ENCODE measurements around the gene PHACTR2.
A peak's percentile ranks its signal among the peaks of the same experiment; 100 is the strongest.
"Not testable (repeated sequence)": the region's sequence is repeated elsewhere in the genome, so short reads cannot be mapped to it uniquely, and the experiment has no call there.

Gene PHACTR2

DNA sequence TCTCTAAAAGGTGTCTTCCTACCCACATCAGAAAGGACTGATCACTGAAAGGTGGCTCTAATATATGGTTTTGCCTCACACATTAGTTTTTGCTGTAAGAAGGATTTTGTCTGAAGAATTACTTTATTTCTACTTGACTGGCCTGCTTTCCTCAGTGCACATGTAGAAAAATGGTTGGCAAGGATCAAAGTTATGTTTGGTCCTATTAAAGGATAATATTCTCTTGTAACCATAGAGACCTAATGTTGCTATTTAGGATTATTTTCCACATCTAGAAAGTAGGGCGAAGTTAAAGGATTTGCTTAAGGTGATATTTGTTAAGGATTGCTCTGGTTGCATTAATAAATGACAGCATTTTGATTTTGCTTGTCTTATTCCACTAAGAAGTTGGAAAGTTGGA is 40.7 kb downstream of the PHACTR2 start:
- DNase-seq (ENCODE audit: low read depth in 1 of 2, low spot score in 1 of 2): no peak
- in situ Hi-C loops (cut with HindIII; ENCODE audit: low pct_unique_long_range_greater_than_20kb, low sequenced_read_pairs): no loop called here
- no peak for TF ChIP-seq JUND (IDR thresholded peaks at IDR 0.05; ENCODE audit: low read depth)

DNA sequence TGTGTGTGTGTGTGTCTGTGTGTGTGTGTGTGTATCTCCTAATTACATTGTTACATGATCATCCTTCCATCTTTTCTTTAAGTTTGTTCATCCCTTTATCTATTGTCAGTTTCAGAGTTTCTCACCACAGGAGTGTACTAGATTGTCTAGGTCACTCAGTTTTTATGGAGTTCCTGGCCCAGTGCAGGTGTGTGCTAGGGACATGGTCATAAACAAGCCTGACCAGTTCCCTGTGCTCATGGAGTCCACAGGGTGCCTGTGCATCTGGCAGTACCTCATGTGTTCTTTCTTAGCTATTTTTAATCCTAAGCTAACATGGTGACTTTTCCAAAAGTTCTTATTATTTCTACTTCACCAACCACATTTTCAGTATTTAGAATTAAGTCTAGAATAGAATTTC is 43.9 kb downstream of the PHACTR2 start:
- TF ChIP-seq JUND (IDR thresholded peaks at IDR 0.05; ENCODE audit: low read depth): no peak
- in situ Hi-C loops (cut with HindIII; ENCODE audit: low pct_unique_long_range_greater_than_20kb, low sequenced_read_pairs): no loop called here

DNA sequence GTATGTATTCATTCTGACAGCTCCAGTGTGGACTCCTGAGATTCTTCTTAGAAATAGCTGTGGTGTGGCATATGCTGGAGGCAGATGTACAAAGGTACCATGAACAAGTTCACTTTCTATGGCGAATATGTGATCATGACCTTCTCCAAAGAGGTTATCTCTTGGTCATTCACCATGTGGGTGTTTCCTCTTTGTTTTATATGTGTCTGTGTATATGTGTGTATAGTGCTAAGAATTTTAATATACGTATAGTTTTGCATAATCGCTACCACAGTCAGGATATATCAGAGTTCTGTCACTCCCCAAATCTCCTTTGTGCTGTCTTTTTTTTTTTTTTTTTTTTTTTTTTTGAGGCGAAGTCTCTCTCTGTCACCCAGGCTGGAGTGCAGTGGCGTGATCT is 47.1 kb downstream of the PHACTR2 start:
- DNase-seq (ENCODE audit: low read depth in 1 of 2, low spot score in 1 of 2): no peak
- in situ Hi-C loops (cut with HindIII; ENCODE audit: low pct_unique_long_range_greater_than_20kb, low sequenced_read_pairs): no loop called here
- no peak for TF ChIP-seq JUND (IDR thresholded peaks at IDR 0.05; ENCODE audit: low read depth)

More for the DNA sequence above, 43.9 kb downstream of the PHACTR2 start:
- peak in 1 of 2 experiments; percentile 45 for DNase-seq (ENCODE audit: low read depth in 1 of 2, low spot score in 1 of 2)

- DNase-seq (ENCODE audit: low read depth in 1 of 2, low spot score in 1 of 2): no peak
- TF ChIP-seq JUND (IDR thresholded peaks at IDR 0.05; ENCODE audit: low read depth): no peak
- in situ Hi-C loops (cut with HindIII; ENCODE audit: low pct_unique_long_range_greater_than_20kb, low sequenced_read_pairs): no loop called here
These were observed 48.4 kb downstream of the PHACTR2 start for GRCh38 chr6:143726015-143726647.

GRCh38 chr6:143727035-143727434 is 49.3 kb downstream of the PHACTR2 start:
- DNase-seq (ENCODE audit: low read depth in 1 of 2, low spot score in 1 of 2): no peak
- in situ Hi-C loops (cut with HindIII; ENCODE audit: low pct_unique_long_range_greater_than_20kb, low sequenced_read_pairs): no loop called here
- TF ChIP-seq JUND (IDR thresholded peaks at IDR 0.05; ENCODE audit: low read depth): no peak

GRCh38 chr6:143731789-143732188 is 54.0 kb downstream of the PHACTR2 start:
- TF ChIP-seq JUND (IDR thresholded peaks at IDR 0.05; ENCODE audit: low read depth): no peak
- no peak for DNase-seq (ENCODE audit: low read depth in 1 of 2, low spot score in 1 of 2)
- in situ Hi-C loops (cut with HindIII; ENCODE audit: low pct_unique_long_range_greater_than_20kb, low sequenced_read_pairs): no loop called here

DNA sequence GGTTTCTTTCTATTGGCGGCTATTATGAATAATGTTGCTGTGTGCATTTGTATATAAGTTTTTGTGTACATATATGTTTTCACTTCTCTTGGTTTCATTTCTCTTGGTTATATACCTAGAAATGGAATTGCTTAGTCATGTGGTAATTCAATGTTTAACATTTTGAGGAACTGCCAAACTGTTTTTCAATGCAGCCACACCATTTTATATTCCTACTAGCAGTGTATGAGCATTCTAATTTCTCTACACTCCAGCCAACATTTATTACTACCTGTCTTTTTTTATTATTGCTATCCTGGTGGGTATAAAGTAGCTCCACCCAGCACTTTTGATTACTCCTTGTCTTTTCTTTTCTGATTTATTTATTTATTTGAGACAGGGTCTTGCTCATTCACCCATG is 54.8 kb downstream of the PHACTR2 start:
- in situ Hi-C loops (cut with HindIII; ENCODE audit: low pct_unique_long_range_greater_than_20kb, low sequenced_read_pairs): no loop called here
- no peak for TF ChIP-seq JUND (IDR thresholded peaks at IDR 0.05; ENCODE audit: low read depth)
- no peak for DNase-seq (ENCODE audit: low read depth in 1 of 2, low spot score in 1 of 2)

DNA sequence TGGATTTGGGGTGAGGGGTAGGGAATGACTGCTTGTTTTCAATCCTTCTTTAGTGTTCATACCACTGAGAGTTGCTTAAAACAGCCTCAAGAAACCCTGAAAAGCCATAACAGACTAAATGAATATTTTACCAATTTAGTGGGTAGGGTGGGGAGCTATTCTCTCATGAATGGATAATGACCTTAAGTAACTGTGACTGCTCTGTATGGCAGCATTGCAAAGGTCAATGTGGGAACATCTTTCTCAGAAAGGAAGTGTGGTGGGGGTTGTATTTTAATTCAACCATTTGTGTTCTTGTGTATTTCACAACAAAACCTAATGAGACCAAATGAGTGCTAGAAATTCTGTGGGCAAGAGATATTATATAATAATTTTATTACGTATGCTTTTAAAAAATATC is 55.7 kb downstream of the PHACTR2 start:
- no peak for DNase-seq (ENCODE audit: low read depth in 1 of 2, low spot score in 1 of 2)
- in situ Hi-C loops (cut with HindIII; ENCODE audit: low pct_unique_long_range_greater_than_20kb, low sequenced_read_pairs): no loop called here
- TF ChIP-seq JUND (IDR thresholded peaks at IDR 0.05; ENCODE audit: low read depth): no peak

DNA sequence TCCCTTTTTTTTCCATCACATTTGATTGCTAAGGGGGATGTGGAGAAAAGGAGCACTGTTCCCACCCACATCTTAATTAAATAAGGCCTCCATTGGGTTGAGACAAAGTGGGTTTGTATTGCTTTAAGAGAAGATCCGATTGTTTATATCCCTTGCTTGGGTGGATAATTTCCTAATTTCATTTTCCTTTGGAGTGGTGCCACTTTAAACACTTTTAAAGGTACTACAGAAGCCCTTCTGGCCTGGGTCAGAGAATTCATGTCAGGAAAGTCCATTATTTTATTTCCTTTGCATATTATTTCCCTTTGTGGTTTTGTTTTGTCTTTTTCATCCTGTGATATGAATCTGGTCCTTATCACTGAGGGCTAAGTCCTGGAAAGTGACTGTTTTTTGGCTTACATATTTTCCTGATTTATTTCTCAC is 56.9 kb downstream of the PHACTR2 start:
- in situ Hi-C loops (cut with HindIII; ENCODE audit: low pct_unique_long_range_greater_than_20kb, low sequenced_read_pairs): no loop called here

DNA sequence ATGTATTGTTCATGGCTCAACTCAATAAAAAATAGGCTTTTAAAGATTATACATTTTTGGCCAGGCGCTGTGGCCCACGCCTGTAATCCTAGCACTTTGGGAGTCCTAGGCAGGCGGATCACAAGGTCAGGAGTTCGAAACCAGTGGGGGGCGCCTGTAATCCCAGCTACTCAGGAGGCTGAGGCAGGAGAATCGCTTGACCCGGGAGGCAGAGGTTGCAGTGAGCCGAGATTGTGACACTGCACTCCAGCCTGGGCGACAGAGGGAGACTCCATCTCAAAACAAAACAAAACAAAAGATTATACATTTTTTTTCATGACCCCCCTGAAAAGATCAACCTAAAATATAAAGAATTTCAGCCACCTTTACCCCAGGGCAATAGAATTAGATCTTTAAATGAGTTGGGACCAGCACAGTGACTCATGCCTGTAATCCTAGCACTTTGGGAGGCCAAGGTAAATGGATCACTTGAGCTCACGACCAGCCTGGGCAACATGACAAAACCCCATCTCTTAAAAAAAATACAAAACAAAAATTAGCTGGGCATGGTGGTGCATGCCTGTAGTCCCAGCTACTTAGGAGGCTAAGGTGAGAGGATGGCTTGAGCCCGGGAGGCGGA is 60.4 kb downstream of the PHACTR2 start:
- in situ Hi-C loops (cut with HindIII; ENCODE audit: low pct_unique_long_range_greater_than_20kb, low sequenced_read_pairs); DNase-seq (ENCODE audit: low read depth in 1 of 2, low spot score in 1 of 2): not testable (repeated sequence)

More for the DNA sequence above, 56.9 kb downstream of the PHACTR2 start:
- TF ChIP-seq JUND (IDR thresholded peaks at IDR 0.05; ENCODE audit: low read depth): no peak
- no peak for DNase-seq (ENCODE audit: low read depth in 1 of 2, low spot score in 1 of 2)

DNA sequence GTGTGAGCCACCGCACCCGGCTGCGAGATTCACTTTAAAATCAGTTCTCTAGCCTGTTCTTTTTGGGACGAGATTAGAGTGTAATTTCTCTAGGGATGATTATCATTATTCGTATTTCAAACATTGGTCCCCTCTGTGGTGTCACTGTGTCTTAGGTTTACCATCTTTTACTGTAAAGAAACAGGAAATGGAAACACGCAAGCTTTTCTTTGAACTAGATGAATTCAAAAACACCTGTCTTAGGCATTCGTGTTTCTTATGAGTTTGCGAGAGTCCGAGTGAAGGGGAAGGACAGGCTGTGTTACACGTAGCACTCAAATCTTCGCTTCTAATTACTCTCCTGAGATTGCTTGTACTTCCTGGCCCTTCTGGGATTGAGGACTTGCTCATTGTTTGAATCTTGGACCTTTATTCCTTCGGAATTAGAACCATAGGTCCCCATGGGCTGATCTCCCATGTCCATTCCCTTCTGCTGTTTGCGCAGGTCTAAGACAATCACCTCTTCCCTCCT is 61.6 kb downstream of the PHACTR2 start:
- in situ Hi-C loops (cut with HindIII; ENCODE audit: low pct_unique_long_range_greater_than_20kb, low sequenced_read_pairs): no loop called here
- TF ChIP-seq JUND (IDR thresholded peaks at IDR 0.05; ENCODE audit: low read depth): no peak
- no peak for DNase-seq (ENCODE audit: low read depth in 1 of 2, low spot score in 1 of 2)

DNA sequence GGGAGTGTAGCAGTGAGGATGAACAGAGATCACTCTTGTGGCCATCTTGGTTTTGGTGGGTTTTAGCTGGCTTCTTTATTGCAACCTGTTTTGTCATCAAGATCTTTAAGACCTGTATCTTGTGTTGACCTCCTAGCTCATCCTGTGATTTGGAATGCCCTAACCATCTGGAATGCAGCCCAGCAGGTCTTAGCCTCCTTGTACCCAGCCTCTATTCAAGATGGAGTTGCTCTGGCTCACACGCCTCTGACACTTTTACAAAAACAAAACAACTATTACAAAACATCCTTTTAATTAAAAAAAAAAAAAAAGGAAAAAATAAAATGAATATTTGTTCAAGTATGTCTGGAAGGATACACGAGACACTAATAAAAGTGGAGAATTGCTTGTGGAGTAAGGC is 62.4 kb downstream of the PHACTR2 start:
- in situ Hi-C loops (cut with HindIII; ENCODE audit: low pct_unique_long_range_greater_than_20kb, low sequenced_read_pairs): no loop called here
- no peak for DNase-seq (ENCODE audit: low read depth in 1 of 2, low spot score in 1 of 2)
- TF ChIP-seq JUND (IDR thresholded peaks at IDR 0.05; ENCODE audit: low read depth): no peak

GRCh38 chr6:143741480-143741879 is 63.7 kb downstream of the PHACTR2 start:
- no peak for TF ChIP-seq JUND (IDR thresholded peaks at IDR 0.05; ENCODE audit: low read depth)
- in situ Hi-C loops (cut with HindIII; ENCODE audit: low pct_unique_long_range_greater_than_20kb, low sequenced_read_pairs): no loop called here
- no peak for DNase-seq (ENCODE audit: low read depth in 1 of 2, low spot score in 1 of 2)
